Panc1 (cell line): ENCODE data around the gene CACNA1C. TPM values are rescaled to one million over a fixed set of nuclear protein-coding genes. Genes with fewer than 3 reads are reported as not detected.

Experiments
- ATAC-seq: fragments of 200-7000 bp; cut with Tn5 transposase; 2 replicates; pipeline ENCODE4 v1.9.1; 2020; ENCODE audit warnings: mild to moderate bottlenecking, moderate library complexity
- BruUV-seq: library from RNA; stranded (reverse); fragments of 400-500 nt; replicated peaks from 2 replicates; lab custom pipeline; 2021; lab: Mats Ljungman, UMichigan
- CTCF ChIA-PET: fragments of 300-600 bp; sonication (Branson Sonifier 250); formaldehyde crosslinking; loops from one replicate; lab custom pipeline; 2022; ENCODE audit warnings: antibody characterized with exemption; lab: Charles Lee
- POLR2A ChIA-PET: fragments of 300-600 bp; sonication (Branson Sonifier 250); formaldehyde crosslinking; loops from one replicate; lab custom pipeline; 2022; ENCODE audit warnings: antibody characterized with exemption; lab: Charles Lee
- DNase-seq: peaks from one replicate; pipeline ENCODE4 v3.0.0-alpha.2; 2010; ENCODE audit warnings: low read depth, low spot score
- H3K27ac ChIP-seq: 2 replicates; pipeline ENCODE4 v1.5.1; 2011; ENCODE audit warnings: mild to moderate bottlenecking, low read length, inconsistent platforms
- H3K27me3 ChIP-seq: fragments of 200-500 bp; sonication (Bioruptor generic); 2 replicates; pipeline ENCODE4 v1.6.0; 2014; ENCODE audit warnings: low read length, inconsistent platforms; ENCODE audit not compliant: control insufficient read depth, insufficient read depth
- H3K36me3 ChIP-seq: fragments of 200-500 bp; sonication (Bioruptor generic); 2 replicates; pipeline ENCODE4 v1.5.1; 2014; ENCODE audit warnings: inconsistent platforms, mild to moderate bottlenecking, low read length, moderate library complexity; ENCODE audit not compliant: control insufficient read depth, insufficient read depth
- H3K4me1 ChIP-seq: 2 replicates; pipeline ENCODE4 v1.5.1; 2011; ENCODE audit warnings: inconsistent platforms, mild to moderate bottlenecking, low read length, moderate library complexity; ENCODE audit not compliant: control insufficient read depth, insufficient read depth
- H3K4me3 ChIP-seq, 2 experiments: 2 replicates each; pipeline ENCODE4 v1.5.1; 2011 to 2012; ENCODE audit warnings: low read depth in 2 of 2, low read length in 2 of 2, mild to moderate bottlenecking in 2 of 2, inconsistent platforms in 1 of 2, moderate library complexity in 1 of 2
- H3K9me3 ChIP-seq: fragments of 200-500 bp; sonication (Bioruptor generic); 2 replicates; pipeline ENCODE4 v1.5.1; 2014; ENCODE audit warnings: low read depth, mild to moderate bottlenecking, inconsistent platforms, low read length, moderate library complexity; ENCODE audit not compliant: control insufficient read depth, insufficient read depth
- POLR2AphosphoS5 ChIP-seq: IDR thresholded peaks from 2 replicates; pipeline ENCODE4 v1.6.1; 2012; ENCODE audit warnings: mild to moderate bottlenecking, low read depth, low read length, moderate library complexity
- SIN3A ChIP-seq: IDR thresholded peaks from 2 replicates; pipeline ENCODE4 v1.6.1; 2012; ENCODE audit warnings: low read depth, mild to moderate bottlenecking, low read length, moderate library complexity, borderline replicate concordance; ENCODE audit not compliant: insufficient read depth
- TCF7L2 ChIP-seq: IDR thresholded peaks from 2 replicates; pipeline ENCODE4 v1.6.1; 2011; ENCODE audit warnings: mild to moderate bottlenecking, low read depth, low read length, inconsistent platforms
- in situ Hi-C: cut with HindIII; loops from 2 replicates; pipeline ENCODE4 v1.10.0; 2016; ENCODE audit warnings: low sequenced_read_pairs, low pct_unique_long_range_greater_than_20kb
- intact Hi-C: fragments of 100-400 bp; cut with micrococcal nuclease; formaldehyde crosslinking; loops from one replicate; pipeline ENCODE4 v1.10.0; 2022; ENCODE audit not compliant: unreplicated experiment
- total RNA-seq: library from RNA; stranded (reverse); gene quantifications from one replicate; pipeline ENCODE4 v1.2.1, GENCODE V29; 2021; ENCODE audit not compliant: unreplicated experiment
- TF ChIP-seq, protein P1 (sequence below): fragments of 450-650 bp; IDR thresholded peaks from 2 replicates; pipeline ENCODE4 v1.5.1; 2017; ENCODE audit warnings: mild to moderate bottlenecking
- TF ChIP-seq, protein P2 (sequence below), 2 experiments: IDR thresholded peaks; 2 replicates each; pipeline ENCODE4 v1.6.1; 2011 to 2012; ENCODE audit warnings: low read depth in 2 of 2, control low read depth in 1 of 2, low read length in 1 of 2, mild to moderate bottlenecking in 1 of 2, moderate library complexity in 1 of 2; ENCODE audit not compliant: insufficient read depth in 1 of 2

CACNA1C gene
- total RNA-seq, 1 experiment from 2014 or later: 0.03 TPM

DNA sequence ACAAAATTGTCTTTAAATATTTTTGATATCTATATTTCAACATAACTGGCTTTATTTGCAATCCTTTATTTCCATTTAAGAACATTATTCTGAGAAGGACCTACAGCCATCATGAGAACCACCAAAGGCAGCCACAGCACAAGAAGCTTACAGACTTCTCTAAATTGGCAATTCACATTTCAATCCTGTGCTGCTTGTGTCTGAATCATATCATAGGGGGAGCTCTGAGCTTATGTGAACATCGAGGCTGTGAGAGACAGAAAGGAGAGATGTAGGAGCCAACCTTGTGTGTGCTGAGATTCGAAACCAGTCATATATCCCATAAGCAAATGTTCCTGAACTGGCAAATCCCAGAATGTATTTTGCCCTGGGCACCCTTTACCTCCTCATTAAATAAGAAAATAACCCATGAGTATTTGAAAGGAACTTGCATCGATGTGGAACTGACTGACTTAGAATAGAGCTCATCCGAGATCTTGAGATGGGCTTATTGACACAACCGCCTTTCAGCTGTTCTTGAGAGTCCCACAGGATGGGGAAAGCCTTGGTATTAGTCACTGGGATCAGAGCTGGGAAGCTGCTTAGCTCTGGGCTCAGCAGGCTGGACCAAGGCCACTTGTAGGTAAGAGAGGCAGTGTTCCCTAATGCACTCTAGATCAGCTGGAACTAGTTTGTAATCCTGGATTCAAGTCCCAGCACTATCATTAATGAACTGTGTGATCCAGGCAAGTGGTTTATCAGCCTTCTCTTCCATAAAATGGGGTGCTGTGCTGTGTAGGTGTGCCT is 329.8 kb downstream of the CACNA1C start:
- intact Hi-C loops (no loop called here), in situ Hi-C loops (no loop called here)
- no peaks in the 10 kb centered on the region for H3K36me3 ChIP-seq
- ATAC-seq: no peak
- no peaks in the 10 kb centered on the region for H3K4me1 ChIP-seq
- no TSS peak for BruUV-seq
- ChIA-PET POLR2A (no interaction called here), CTCF (no interaction called here)
- TF ChIP-seq, protein P1, sequence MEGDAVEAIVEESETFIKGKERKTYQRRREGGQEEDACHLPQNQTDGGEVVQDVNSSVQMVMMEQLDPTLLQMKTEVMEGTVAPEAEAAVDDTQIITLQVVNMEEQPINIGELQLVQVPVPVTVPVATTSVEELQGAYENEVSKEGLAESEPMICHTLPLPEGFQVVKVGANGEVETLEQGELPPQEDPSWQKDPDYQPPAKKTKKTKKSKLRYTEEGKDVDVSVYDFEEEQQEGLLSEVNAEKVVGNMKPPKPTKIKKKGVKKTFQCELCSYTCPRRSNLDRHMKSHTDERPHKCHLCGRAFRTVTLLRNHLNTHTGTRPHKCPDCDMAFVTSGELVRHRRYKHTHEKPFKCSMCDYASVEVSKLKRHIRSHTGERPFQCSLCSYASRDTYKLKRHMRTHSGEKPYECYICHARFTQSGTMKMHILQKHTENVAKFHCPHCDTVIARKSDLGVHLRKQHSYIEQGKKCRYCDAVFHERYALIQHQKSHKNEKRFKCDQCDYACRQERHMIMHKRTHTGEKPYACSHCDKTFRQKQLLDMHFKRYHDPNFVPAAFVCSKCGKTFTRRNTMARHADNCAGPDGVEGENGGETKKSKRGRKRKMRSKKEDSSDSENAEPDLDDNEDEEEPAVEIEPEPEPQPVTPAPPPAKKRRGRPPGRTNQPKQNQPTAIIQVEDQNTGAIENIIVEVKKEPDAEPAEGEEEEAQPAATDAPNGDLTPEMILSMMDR: 0 out of 2 replicates have a peak, but pooled peaks have one; percentile 15
- no peak for TF ChIP-seq POLR2AphosphoS5
- H3K4me3 ChIP-seq: no peak overlapping the region
- no peak overlapping the region for H3K27ac ChIP-seq
- H3K9me3 ChIP-seq: no peaks in the 10 kb centered on the region
- no peaks in the 10 kb centered on the region; the same call in 1 of the 2 replicates for H3K27me3 ChIP-seq
- no peak for DNase-seq

DNA sequence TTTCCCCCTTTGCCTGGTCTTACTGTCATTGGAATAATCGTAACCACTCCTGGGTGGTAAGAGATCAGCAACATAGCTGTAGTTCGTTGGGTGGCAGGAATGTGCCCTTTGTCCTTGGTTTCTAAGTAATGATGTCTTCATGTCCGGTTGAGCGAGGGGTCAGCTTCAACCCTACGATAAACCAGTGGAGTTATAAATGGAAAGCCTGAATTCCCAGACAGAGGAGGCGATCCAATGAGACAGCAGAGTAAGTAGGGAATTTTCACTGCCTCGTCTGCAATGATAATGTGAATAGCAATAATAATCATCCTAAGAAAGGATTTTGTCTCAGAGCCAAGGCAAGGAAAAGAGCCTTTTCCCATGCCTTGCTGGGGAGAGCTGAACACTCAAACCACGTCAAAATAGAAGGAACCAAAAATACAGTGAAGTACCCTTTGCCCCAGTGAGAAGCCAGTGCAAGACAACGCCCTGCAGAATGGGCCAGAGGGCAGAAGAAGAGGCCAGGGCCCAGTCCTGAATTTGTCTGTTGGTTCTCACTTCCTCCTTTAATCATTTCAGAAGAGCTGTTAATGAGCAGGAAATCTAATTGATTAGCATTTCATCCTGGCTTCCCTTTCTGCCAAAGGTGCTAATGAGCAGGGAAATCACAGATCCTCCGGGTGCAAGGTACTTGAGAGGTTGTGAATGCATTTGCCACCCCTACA is 330.7 kb downstream of the CACNA1C start:
- TF ChIP-seq, protein P1: no peak
- no peak for TF ChIP-seq TCF7L2
- no peak for TF ChIP-seq POLR2AphosphoS5
- TF ChIP-seq SIN3A: no peak
- TF ChIP-seq, protein P2, sequence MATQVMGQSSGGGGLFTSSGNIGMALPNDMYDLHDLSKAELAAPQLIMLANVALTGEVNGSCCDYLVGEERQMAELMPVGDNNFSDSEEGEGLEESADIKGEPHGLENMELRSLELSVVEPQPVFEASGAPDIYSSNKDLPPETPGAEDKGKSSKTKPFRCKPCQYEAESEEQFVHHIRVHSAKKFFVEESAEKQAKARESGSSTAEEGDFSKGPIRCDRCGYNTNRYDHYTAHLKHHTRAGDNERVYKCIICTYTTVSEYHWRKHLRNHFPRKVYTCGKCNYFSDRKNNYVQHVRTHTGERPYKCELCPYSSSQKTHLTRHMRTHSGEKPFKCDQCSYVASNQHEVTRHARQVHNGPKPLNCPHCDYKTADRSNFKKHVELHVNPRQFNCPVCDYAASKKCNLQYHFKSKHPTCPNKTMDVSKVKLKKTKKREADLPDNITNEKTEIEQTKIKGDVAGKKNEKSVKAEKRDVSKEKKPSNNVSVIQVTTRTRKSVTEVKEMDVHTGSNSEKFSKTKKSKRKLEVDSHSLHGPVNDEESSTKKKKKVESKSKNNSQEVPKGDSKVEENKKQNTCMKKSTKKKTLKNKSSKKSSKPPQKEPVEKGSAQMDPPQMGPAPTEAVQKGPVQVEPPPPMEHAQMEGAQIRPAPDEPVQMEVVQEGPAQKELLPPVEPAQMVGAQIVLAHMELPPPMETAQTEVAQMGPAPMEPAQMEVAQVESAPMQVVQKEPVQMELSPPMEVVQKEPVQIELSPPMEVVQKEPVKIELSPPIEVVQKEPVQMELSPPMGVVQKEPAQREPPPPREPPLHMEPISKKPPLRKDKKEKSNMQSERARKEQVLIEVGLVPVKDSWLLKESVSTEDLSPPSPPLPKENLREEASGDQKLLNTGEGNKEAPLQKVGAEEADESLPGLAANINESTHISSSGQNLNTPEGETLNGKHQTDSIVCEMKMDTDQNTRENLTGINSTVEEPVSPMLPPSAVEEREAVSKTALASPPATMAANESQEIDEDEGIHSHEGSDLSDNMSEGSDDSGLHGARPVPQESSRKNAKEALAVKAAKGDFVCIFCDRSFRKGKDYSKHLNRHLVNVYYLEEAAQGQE (IDR thresholded peaks at IDR 0.05; ENCODE audit: insufficient read depth in 1 of 2, low read depth in 2 of 2, low read length in 1 of 2): no peak
- Histone ChIP-seq H3K4me3 (no peak overlapping the region), H3K27me3 (no peaks in the 10 kb centered on the region; the same call in 1 of the 2 replicates), H3K27ac (no peak overlapping the region), H3K9me3 (no peaks in the 10 kb centered on the region), H3K36me3 (no peaks in the 10 kb centered on the region), H3K4me1 (no peaks in the 10 kb centered on the region)
- CTCF ChIA-PET: no interaction called here
- POLR2A ChIA-PET: no interaction called here
- DNase-seq: no peak
- no TSS peak for BruUV-seq
- no peak for ATAC-seq
- in situ Hi-C loops (no loop called here), intact Hi-C loops (no loop called here)
